ENCODE data around the gene SMIM45.

GRCh38 chr22:42007922-42008321 lies 56.0 kb downstream of the SMIM45 start:
- TF ChIP-seq CTCF (IDR thresholded peaks at IDR 0.05; ENCODE audit: poor library complexity, severe bottlenecking) (no peak), SMC3 (conservative IDR thresholded peaks at IDR 0.05; ENCODE audit: poor library complexity) (no peak)

Measured in neural cell (in vitro differentiated cells).